ENCODE data around the gene TRPM4. TPM values are rescaled to one million over a fixed set of nuclear protein-coding genes. Genes with fewer than 3 reads are reported as not detected.
"Not testable (repeated sequence)": the region's sequence is repeated elsewhere in the genome, so short reads cannot be mapped to it uniquely, and the experiment has no call there.

TRPM4 gene
- total RNA-seq, 4 donors from 2014 or later = 228 to 419 (median 258) TPM

DNA sequence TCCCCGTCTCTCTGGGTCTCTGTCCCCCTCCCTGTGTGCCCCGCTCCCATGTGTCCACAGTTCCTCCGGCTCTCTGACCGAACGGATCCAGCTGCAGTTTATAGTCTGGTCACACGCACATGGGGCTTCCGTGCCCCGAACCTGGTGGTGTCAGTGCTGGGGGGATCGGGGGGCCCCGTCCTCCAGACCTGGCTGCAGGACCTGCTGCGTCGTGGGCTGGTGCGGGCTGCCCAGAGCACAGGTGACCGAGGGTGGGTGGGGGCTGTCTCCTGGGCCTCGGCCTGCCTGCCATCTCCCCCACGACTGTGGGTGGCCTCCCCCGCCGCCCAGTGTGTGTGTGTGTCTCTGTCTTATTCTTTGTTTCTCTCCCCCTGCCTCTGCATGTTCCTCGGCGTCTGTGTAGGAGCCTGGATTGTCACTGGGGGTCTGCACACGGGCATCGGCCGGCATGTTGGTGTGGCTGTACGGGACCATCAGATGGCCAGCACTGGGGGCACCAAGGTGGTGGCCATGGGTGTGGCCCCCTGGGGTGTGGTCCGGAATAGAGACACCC is 10.3 kb downstream of the TRPM4 start:
- no peak for DNase-seq
- no peak for TF ChIP-seq POLR2A (IDR thresholded peaks at IDR 0.05)
- TF ChIP-seq, protein P1, sequence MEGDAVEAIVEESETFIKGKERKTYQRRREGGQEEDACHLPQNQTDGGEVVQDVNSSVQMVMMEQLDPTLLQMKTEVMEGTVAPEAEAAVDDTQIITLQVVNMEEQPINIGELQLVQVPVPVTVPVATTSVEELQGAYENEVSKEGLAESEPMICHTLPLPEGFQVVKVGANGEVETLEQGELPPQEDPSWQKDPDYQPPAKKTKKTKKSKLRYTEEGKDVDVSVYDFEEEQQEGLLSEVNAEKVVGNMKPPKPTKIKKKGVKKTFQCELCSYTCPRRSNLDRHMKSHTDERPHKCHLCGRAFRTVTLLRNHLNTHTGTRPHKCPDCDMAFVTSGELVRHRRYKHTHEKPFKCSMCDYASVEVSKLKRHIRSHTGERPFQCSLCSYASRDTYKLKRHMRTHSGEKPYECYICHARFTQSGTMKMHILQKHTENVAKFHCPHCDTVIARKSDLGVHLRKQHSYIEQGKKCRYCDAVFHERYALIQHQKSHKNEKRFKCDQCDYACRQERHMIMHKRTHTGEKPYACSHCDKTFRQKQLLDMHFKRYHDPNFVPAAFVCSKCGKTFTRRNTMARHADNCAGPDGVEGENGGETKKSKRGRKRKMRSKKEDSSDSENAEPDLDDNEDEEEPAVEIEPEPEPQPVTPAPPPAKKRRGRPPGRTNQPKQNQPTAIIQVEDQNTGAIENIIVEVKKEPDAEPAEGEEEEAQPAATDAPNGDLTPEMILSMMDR (IDR thresholded peaks at IDR 0.05) = no peak
- Histone ChIP-seq H3K9me3 (no peaks in the 10 kb centered on the region), H3K27me3 (no peaks in the 10 kb centered on the region), H3K4me3 (no peak overlapping the region), H3K36me3 (peaks cover 0 to 45% (median 0%) of the 10 kb centered on the region in 3 donors), H3K27ac (no peak overlapping the region), H3K4me1 (peaks cover 0 to 29% (median 0%) of the 10 kb centered on the region in 4 donors)

DNA sequence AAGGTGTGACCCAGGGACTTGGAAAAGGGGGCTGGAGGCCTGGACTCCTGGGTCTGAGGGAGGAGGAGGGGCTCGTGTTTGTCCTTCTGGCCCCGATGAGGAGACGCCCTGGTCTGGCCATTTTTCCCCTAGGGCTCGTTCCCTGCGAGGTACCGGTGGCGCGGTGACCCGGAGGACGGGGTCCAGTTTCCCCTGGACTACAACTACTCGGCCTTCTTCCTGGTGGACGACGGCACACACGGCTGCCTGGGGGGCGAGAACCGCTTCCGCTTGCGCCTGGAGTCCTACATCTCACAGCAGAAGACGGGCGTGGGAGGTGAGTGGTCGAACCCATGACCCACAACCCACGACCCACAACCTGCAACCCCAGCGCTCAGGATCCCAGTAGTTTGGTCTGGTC is 10.8 kb downstream of the TRPM4 start:
- Histone ChIP-seq H3K36me3 (peaks cover 0 to 50% (median 0%) of the 10 kb centered on the region in 3 donors), H3K9me3 (no peaks in the 10 kb centered on the region), H3K27me3 (no peaks in the 10 kb centered on the region), H3K27ac (no peak overlapping the region), H3K4me1 (peaks cover 0 to 29% (median 0%) of the 10 kb centered on the region in 4 donors), H3K4me3 (no peak overlapping the region)
- no peak for DNase-seq
- TF ChIP-seq, protein P1 (IDR thresholded peaks at IDR 0.05) = no peak

DNA sequence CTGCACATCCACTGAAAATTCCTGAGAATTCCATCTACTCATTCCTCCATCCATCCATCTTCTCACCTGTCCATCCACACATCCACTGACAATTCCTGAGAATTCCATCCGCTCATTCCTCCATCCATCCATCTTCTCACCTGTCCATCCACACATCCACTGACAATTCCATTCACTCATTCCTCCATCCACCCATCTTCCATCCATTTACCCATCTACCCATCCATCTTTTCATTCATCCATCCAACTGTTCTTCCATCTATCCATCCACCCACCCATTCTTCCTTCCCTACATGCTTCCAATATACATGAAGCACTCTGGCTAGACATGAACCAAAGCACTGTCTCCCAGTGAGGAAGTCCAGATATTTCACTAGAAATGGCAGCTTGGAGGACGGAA is 15.6 kb downstream of the TRPM4 start:
- H3K9me3 ChIP-seq = no peaks in the 10 kb centered on the region
- TF ChIP-seq, protein P1 (IDR thresholded peaks at IDR 0.05) = no peak
- TF ChIP-seq POLR2A (IDR thresholded peaks at IDR 0.05) = no peak
- DNase-seq = no peak
- no peak overlapping the region for H3K27ac ChIP-seq
- H3K4me3 ChIP-seq = no peak overlapping the region
- peaks cover 0 to 67% (median 0%) of the 10 kb centered on the region in 3 donors for H3K36me3 ChIP-seq
- H3K27me3 ChIP-seq = no peaks in the 10 kb centered on the region
- peaks cover 0 to 13% (median 0%) of the 10 kb centered on the region in 4 donors for H3K4me1 ChIP-seq

GRCh38 chr19:49180659-49181058 is 23.1 kb downstream of the TRPM4 start:
- no peaks in the 10 kb centered on the region for H3K4me1 ChIP-seq
- H3K36me3 ChIP-seq = peaks cover 0 to 38% (median 0%) of the 10 kb centered on the region in 3 donors
- no peaks in the 10 kb centered on the region for H3K27me3 ChIP-seq
- H3K4me3 ChIP-seq = no peak overlapping the region
- no peak overlapping the region for H3K27ac ChIP-seq
- TF ChIP-seq POLR2A (IDR thresholded peaks at IDR 0.05) = no peak
- TF ChIP-seq, protein P1 (IDR thresholded peaks at IDR 0.05) = no peak
- no peak for DNase-seq
- no peaks in the 10 kb centered on the region for H3K9me3 ChIP-seq

DNA sequence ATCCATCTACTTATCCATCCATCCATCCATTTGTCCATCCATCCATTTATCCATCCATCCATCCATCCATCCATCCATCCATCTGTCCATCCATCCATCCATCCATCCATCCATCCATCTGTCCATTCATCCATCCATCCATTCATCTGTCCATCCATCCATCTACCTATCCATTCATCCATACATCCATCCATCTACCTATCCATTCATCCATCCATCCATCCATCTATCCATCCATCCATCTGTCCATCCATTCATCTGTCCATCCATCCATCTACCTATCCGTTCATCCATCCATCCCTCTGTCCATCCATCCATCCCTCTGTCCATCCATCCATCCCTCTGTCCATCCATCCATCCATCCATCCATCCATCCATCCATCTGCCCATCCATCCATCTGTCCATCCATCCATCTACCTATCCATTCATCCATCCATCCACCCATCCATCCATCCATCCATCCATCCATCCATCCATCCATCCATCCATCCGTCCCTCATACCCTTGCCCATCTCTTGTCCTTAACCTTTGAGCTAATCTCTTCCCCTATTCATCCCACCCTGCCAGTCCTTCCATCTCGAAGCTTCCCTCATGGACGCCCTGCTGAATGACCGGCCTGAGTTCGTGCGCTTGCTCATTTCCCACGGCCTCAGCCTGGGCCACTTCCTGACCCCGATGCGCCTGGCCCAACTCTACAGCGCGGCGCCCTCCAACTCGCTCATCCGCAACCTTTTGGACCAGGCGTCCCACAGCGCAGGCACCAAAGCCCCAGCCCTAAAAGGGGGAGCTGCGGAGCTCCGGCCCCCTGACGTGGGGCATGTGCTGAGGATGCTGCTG is 24.6 kb downstream of the TRPM4 start:
- H3K27me3 ChIP-seq, H3K4me3 ChIP-seq, H3K27ac ChIP-seq, H3K4me1 ChIP-seq, DNase-seq, H3K9me3 ChIP-seq: not testable (repeated sequence)
- peaks cover 0 to 48% (median 0%) of the 10 kb centered on the region in 3 donors for H3K36me3 ChIP-seq

DNA sequence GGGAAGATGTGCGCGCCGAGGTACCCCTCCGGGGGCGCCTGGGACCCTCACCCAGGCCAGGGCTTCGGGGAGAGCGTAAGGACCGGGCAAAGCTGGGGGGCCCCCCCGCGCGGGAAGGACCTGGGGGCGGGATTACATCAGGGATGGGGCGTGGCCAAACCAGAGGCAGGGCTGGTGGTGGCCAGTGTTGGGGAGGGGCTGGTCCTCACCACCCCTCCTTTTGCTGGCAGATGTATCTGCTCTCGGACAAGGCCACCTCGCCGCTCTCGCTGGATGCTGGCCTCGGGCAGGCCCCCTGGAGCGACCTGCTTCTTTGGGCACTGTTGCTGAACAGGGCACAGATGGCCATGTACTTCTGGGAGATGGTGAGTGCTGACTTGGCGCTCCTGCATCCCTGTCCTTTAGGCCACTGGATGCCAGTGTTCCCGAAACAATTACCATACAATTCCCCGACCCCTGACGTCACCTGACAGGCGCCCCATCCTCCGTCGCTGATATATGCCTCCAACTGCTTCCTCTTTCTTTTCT is 25.3 kb downstream of the TRPM4 start:
- H3K4me1 ChIP-seq = no peaks in the 10 kb centered on the region
- H3K27ac ChIP-seq = no peak overlapping the region
- H3K4me3 ChIP-seq = no peak overlapping the region
- H3K27me3 ChIP-seq = no peaks in the 10 kb centered on the region
- H3K36me3 ChIP-seq = peaks cover 0 to 47% (median 0%) of the 10 kb centered on the region in 3 donors
- TF ChIP-seq, protein P1 (IDR thresholded peaks at IDR 0.05) = no peak
- TF ChIP-seq POLR2A (IDR thresholded peaks at IDR 0.05) = no peak
- H3K9me3 ChIP-seq = no peaks in the 10 kb centered on the region
- no peak for DNase-seq

Measured in Peyer's patch (tissue), 4 donors.